ENCODE measurements around the gene MS4A12.

DNA sequence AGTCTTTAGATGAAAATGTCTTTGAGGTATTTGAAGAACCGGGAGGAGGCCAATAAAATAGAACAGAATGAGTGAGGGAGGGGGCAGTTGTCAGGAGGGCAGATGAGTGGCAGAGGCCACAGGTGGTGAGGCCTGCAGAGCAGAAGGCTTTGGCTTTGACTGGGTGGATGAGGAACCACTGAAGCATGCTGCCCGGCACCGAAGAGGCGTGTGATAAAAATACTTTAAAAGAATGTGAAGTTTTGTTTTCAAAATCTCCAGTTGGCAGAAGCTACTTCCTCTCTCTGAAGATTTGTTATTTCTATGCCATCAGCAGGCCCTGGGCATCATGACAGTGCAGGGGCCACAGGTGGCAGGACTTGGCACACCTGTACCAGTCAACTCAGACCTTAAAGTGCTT lies 6.3 kb downstream of the MS4A12 start:
- TF ChIP-seq, protein P1, sequence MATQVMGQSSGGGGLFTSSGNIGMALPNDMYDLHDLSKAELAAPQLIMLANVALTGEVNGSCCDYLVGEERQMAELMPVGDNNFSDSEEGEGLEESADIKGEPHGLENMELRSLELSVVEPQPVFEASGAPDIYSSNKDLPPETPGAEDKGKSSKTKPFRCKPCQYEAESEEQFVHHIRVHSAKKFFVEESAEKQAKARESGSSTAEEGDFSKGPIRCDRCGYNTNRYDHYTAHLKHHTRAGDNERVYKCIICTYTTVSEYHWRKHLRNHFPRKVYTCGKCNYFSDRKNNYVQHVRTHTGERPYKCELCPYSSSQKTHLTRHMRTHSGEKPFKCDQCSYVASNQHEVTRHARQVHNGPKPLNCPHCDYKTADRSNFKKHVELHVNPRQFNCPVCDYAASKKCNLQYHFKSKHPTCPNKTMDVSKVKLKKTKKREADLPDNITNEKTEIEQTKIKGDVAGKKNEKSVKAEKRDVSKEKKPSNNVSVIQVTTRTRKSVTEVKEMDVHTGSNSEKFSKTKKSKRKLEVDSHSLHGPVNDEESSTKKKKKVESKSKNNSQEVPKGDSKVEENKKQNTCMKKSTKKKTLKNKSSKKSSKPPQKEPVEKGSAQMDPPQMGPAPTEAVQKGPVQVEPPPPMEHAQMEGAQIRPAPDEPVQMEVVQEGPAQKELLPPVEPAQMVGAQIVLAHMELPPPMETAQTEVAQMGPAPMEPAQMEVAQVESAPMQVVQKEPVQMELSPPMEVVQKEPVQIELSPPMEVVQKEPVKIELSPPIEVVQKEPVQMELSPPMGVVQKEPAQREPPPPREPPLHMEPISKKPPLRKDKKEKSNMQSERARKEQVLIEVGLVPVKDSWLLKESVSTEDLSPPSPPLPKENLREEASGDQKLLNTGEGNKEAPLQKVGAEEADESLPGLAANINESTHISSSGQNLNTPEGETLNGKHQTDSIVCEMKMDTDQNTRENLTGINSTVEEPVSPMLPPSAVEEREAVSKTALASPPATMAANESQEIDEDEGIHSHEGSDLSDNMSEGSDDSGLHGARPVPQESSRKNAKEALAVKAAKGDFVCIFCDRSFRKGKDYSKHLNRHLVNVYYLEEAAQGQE (IDR thresholded peaks at IDR 0.05; ENCODE audit: insufficient read depth in 1 of 2, low read depth in 2 of 2, low read length in 2 of 2), result no peak
- TF ChIP-seq POLR2AphosphoS5 (IDR thresholded peaks at IDR 0.05; ENCODE audit: low read depth, low read length), result no peak
